ENCODE measurements around the gene QRICH1.

GRCh38 chr3:49016414-49017228 is 77.2 kb downstream of the QRICH1 start:
- TF ChIP-seq POLR2A (IDR thresholded peaks at IDR 0.05) (no peak), CTCF (IDR thresholded peaks at IDR 0.05) (no peak)
